Left lung (tissue), 10 donors: ENCODE results near the gene AMBRA1. TPM values are rescaled to one million over a fixed set of nuclear protein-coding genes. Genes with fewer than 3 reads are reported as not detected.

Source experiments
- ATAC-seq: fragments of 200-7000 bp; cut with Tn5 transposase; one replicate; pipeline ENCODE4 v1.9.1; 2020; ENCODE audit warnings: moderate library complexity
- DNase-seq, 4 donors: peaks; one replicate each; pipeline ENCODE4 v3.0.0-alpha.2; 2013 to 2020
- H3K27ac ChIP-seq, 2 donors: fragments of 200-600 bp; sonication (generic) in 1 of 2; one replicate each; pipeline versions ENCODE4 v1.5.0 to v1.8.0; 2020 to 2021
- H3K27me3 ChIP-seq, 2 donors: fragments of 200-600 bp; sonication (generic) in 1 of 2; one replicate each; pipeline versions ENCODE4 v1.5.0 to v1.8.0; 2020 to 2021
- H3K36me3 ChIP-seq, 2 donors: fragments of 200-600 bp; sonication (generic) in 1 of 2; one replicate each; pipeline versions ENCODE4 v1.5.0 to v1.8.0; 2020 to 2021
- H3K4me1 ChIP-seq, 2 donors: fragments of 200-600 bp; one replicate each; pipeline ENCODE4 v1.8.0; 2021
- H3K4me3 ChIP-seq, 2 donors: fragments of 200-600 bp; sonication (generic) in 1 of 2; one replicate each; pipeline versions ENCODE4 v1.5.0 to v1.8.0; 2020 to 2021; ENCODE audit warnings: mild to moderate bottlenecking in 1 of 2
- H3K9me3 ChIP-seq, 2 donors: fragments of 200-600 bp; sonication (generic) in 1 of 2; one replicate each; pipeline versions ENCODE4 v1.5.0 to v1.8.0; 2020 to 2021
- intact Hi-C, 2 donors: fragments of 100-400 bp; cut with DNase I; formaldehyde crosslinking; loops; one replicate each; pipeline versions ENCODE4 v1.11.2 to v1.14.2; 2022
- polyA plus RNA-seq, 6 donors: library from polyadenylated mRNA; unstranded; fragments of 120-200 nt; gene quantifications; one replicate each; pipeline ENCODE4 v1.2.1, GENCODE V29; 2013; ENCODE audit not compliant: insufficient read length in 6 of 6
- total RNA-seq, 2 donors: library from RNA; stranded (reverse); fragmentation: NEBNext Ultra II Directional; extraction: Animal tissue kit (Norgen Biotek cat#: 25700); gene quantifications; one replicate each; pipeline ENCODE4 v1.2.1, GENCODE V29; 2021
- TF ChIP-seq, protein P1 (sequence below), 2 donors: fragments of 200-600 bp; sonication (generic) in 1 of 2; IDR thresholded peaks; one replicate each; pipeline versions ENCODE4 v1.5.0 to v1.8.0; 2021; ENCODE audit warnings: antibody characterized with exemption in 2 of 2
- donor health status: DM: no; HTN: yes; CAD: no.
- donor health status: DM: no; HTN: no; CAD: no.

The AMBRA1 gene
- total and polyA plus RNA-seq, 8 donors, result 20.4 to 28.2 (median 23.7) TPM

DNA sequence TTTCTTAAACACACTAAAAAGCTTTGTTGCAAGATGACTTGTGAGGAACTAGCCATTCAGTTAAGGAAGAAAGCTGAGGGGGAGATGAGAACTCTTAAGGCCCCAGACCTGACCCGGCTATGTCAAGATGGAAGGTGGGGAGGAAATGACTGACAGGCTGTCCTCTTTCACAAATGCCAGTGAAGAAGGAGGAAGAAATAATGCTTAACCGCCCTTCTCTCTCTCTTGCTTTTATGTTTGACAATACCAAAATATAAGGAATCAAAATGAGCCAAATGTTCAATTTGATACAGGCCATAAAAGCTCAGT is 87.4 kb downstream of the AMBRA1 start:
- intact Hi-C loops, result no loop called here
- ATAC-seq (no peak), DNase-seq (no peak)
- Histone ChIP-seq H3K36me3 (peaks cover 0 to 31% of the 10 kb centered on the region in 2 donors), H3K27ac (peak overlapping the region in 1 of 2 donors; percentile 24), H3K4me1 (peaks cover 0 to 12% of the 10 kb centered on the region in 2 donors), H3K9me3 (no peaks in the 10 kb centered on the region), H3K27me3 (no peaks in the 10 kb centered on the region), H3K4me3 (no peak overlapping the region)
- TF ChIP-seq, protein P1, sequence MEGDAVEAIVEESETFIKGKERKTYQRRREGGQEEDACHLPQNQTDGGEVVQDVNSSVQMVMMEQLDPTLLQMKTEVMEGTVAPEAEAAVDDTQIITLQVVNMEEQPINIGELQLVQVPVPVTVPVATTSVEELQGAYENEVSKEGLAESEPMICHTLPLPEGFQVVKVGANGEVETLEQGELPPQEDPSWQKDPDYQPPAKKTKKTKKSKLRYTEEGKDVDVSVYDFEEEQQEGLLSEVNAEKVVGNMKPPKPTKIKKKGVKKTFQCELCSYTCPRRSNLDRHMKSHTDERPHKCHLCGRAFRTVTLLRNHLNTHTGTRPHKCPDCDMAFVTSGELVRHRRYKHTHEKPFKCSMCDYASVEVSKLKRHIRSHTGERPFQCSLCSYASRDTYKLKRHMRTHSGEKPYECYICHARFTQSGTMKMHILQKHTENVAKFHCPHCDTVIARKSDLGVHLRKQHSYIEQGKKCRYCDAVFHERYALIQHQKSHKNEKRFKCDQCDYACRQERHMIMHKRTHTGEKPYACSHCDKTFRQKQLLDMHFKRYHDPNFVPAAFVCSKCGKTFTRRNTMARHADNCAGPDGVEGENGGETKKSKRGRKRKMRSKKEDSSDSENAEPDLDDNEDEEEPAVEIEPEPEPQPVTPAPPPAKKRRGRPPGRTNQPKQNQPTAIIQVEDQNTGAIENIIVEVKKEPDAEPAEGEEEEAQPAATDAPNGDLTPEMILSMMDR (IDR thresholded peaks at IDR 0.05), result no peak

DNA sequence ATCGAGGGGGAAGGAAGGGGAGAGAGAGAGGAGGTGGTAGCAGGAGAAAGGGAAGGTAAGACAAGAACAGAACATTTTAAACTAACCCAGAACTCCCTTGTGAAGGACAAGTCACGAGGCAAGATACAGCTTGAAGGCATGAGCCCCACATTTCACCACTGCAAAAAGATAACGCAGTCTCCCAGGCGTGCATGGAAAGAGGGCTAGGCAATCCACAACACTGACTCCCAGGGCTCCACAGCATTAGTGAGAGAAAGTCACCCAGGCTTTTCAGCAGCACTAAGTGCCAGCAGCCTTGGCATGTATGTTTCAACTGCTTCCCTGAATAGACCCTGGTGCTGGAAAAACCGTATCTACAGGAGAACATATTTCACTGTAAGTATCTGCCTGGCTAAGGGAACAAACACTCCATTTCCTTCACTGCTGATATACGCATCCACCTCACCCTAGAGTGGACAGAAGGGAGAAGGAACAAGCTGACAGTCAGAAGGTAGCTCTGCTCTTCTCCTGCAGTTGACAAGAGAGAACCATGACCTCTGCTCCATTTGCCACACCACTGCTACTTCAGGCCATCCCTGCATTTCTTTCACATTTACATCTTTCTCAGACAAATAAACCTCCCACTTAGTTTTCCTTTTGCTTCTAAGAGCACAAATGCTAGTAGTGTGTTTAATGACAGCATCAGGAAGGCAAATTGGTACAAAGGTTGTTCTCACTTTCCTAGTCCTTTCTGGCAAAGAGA is 87.9 kb downstream of the AMBRA1 start:
- ATAC-seq (no peak), DNase-seq (no peak)
- H3K27me3 ChIP-seq, result no peaks in the 10 kb centered on the region
- peaks cover 0 to 31% of the 10 kb centered on the region in 2 donors for H3K36me3 ChIP-seq
- no peaks in the 10 kb centered on the region for H3K9me3 ChIP-seq
- peaks cover 0 to 12% of the 10 kb centered on the region in 2 donors for H3K4me1 ChIP-seq
- intact Hi-C loops, result no loop called here
- peak overlapping the region in 1 of 2 donors; percentile 24 for H3K27ac ChIP-seq
- TF ChIP-seq, protein P1 (IDR thresholded peaks at IDR 0.05), result no peak
- H3K4me3 ChIP-seq, result no peak overlapping the region

DNA sequence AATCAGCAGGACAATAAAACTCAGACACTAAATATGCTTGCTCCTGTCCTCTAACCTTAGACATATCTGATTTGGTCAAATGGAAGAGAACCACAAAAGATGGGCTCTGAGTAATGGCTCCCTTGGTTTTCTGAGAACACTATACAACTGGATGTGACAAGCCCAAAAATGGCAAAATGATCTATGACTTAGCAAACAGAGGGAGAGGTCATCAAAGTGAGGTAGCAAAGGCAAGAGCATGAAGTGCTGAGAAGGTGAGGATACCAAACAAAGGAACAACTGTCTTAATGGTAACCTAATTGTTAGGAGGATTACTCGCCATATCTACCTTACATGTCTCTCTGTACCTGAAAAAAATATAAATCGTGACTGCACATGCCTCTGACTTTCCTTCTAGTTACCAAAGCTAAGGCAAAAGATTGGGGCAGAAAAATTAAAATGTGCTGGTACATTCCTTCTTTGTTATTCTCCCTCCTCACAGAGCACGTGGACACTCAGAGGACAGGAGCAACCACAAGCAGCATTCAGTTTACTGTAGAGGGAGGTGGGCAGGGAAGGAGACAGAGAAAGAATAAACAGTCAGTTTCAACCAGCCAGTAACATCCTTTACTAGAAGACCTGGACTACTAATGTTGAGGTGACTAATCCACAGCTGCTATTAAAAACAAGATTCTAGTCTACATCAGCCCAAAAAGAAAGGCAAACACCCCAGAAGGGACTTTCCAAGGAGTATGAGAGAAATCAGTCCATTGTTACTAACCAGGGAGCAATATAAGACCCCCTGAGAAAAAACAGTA is 88.8 kb downstream of the AMBRA1 start:
- no peak overlapping the region for H3K4me3 ChIP-seq
- H3K36me3 ChIP-seq, result peaks cover 0 to 31% of the 10 kb centered on the region in 2 donors
- TF ChIP-seq, protein P1 (IDR thresholded peaks at IDR 0.05), result no peak
- peaks cover 0 to 12% of the 10 kb centered on the region in 2 donors for H3K4me1 ChIP-seq
- H3K27ac ChIP-seq, result peak overlapping the region in 1 of 2 donors; percentile 24
- no peak for DNase-seq
- no peaks in the 10 kb centered on the region for H3K27me3 ChIP-seq
- no peaks in the 10 kb centered on the region for H3K9me3 ChIP-seq
- no peak for ATAC-seq
- intact Hi-C loops, result no loop called here

DNA sequence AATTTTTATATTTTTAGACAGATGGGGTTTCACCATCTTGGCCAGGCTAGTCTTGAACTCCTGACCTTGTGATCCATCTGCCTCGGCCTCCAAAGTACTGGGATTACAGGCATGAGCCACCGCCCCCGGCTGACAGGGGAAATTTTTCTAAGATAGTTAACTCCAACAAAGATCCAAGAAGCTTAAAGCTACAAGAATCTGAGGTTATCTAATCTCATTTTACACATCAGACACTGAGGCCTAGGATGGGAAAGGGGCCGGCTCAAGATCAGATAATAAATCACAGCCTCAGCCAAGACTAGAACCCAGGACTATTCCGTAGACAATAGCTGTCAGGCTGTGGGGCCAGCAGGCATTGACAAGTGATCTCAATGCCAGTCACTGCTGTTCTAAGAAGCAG is 94.0 kb downstream of the AMBRA1 start:
- H3K36me3 ChIP-seq, result peaks cover 0 to 16% of the 10 kb centered on the region in 2 donors
- TF ChIP-seq, protein P1 (IDR thresholded peaks at IDR 0.05), result no peak
- no peaks in the 10 kb centered on the region for H3K27me3 ChIP-seq
- ATAC-seq, result no peak
- peaks cover 0 to 3% of the 10 kb centered on the region in 2 donors for H3K4me1 ChIP-seq
- H3K27ac ChIP-seq, result no peak overlapping the region
- no peaks in the 10 kb centered on the region for H3K9me3 ChIP-seq
- H3K4me3 ChIP-seq, result no peak overlapping the region
- intact Hi-C loops, result no loop called here
- no peak for DNase-seq

DNA sequence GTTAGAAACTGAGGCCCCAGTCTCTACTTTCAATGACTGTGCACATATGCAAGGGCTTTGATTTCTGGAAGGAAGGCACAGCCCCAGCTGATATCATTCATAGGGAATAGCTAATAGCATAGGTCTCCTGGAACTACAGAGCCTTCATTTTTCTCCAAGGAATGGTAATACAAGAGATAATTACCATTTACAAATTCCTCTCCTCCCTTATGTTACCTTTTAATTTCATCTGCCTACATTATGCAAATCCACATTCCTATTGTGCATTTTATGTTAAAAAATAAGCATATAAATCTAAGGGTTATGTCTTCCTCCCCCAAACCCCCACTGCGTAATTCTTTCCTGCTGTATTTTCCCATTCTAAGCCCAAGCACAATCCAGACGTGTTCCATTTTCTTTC is 94.9 kb downstream of the AMBRA1 start:
- H3K27ac ChIP-seq, result no peak overlapping the region
- H3K9me3 ChIP-seq, result no peaks in the 10 kb centered on the region
- H3K27me3 ChIP-seq, result no peaks in the 10 kb centered on the region
- DNase-seq, result no peak
- TF ChIP-seq, protein P1 (IDR thresholded peaks at IDR 0.05), result no peak
- no peak for ATAC-seq
- intact Hi-C loops, result no loop called here
- H3K36me3 ChIP-seq, result peaks cover 0 to 12% of the 10 kb centered on the region in 2 donors
- no peak overlapping the region for H3K4me3 ChIP-seq
- peaks cover 0 to 3% of the 10 kb centered on the region in 2 donors for H3K4me1 ChIP-seq
